GM23338 (cell line): ENCODE data around the gene MORC4.

ENCODE experiments used
- CREB1 ChIP-seq: fragments of 250-450 bp; sonication (Bioruptor Pico); IDR thresholded peaks from 2 replicates; pipeline ENCODE4 v1.5.0; 2020; ENCODE audit warnings: low read depth, mild to moderate bottlenecking, moderate library complexity
- CTCF ChIP-seq, 2 experiments: fragments of 200-600 bp in 1 of 2; sonication (generic) in 1 of 2; conservative IDR thresholded peaks; 2 replicates each; pipeline versions ENCODE4 v1.5.1 to v1.6.1; 2016 to 2017; ENCODE audit warnings: antibody characterized with exemption in 2 of 2, low read depth in 2 of 2, mild to moderate bottlenecking in 2 of 2, moderate library complexity in 1 of 2
- EZH2 ChIP-seq: fragments of 200-600 bp; sonication (generic); IDR thresholded peaks from one replicate; pipeline ENCODE4 v1.8.0; 2017; ENCODE audit warnings: antibody characterized with exemption, mild to moderate bottlenecking, low read depth; ENCODE audit not compliant: unreplicated experiment
- EZH2phosphoT487 ChIP-seq: fragments of 200-600 bp; sonication (generic); IDR thresholded peaks from one replicate; pipeline ENCODE4 v1.8.1; 2018; ENCODE audit warnings: antibody characterized with exemption; ENCODE audit not compliant: unreplicated experiment
- JUNB ChIP-seq: IDR thresholded peaks from one replicate; pipeline ENCODE4 v1.6.1; 2016; ENCODE audit warnings: antibody characterized with exemption; ENCODE audit not compliant: unreplicated experiment
- NANOG ChIP-seq: IDR thresholded peaks from 2 replicates; pipeline ENCODE4 v1.6.1; 2016; ENCODE audit warnings: antibody characterized with exemption, borderline replicate concordance
- POLR2AphosphoS5 ChIP-seq: IDR thresholded peaks from 2 replicates; pipeline ENCODE4 v1.6.1; 2016; ENCODE audit warnings: antibody characterized with exemption, low read depth
- REST ChIP-seq: IDR thresholded peaks from one replicate; pipeline ENCODE4 v1.6.1; 2018; ENCODE audit warnings: antibody characterized with exemption; ENCODE audit not compliant: unreplicated experiment
- STAT1 ChIP-seq: IDR thresholded peaks from one replicate; pipeline ENCODE4 v1.6.1; 2016; ENCODE audit warnings: antibody characterized with exemption; ENCODE audit not compliant: unreplicated experiment
- ZNF331 ChIP-seq: fragments of 250-450 bp; sonication (Bioruptor Pico); IDR thresholded peaks from 2 replicates; pipeline ENCODE4 v1.5.0; 2020; ENCODE audit warnings: low read depth, mild to moderate bottlenecking, moderate library complexity

- TF ChIP-seq CTCF (conservative IDR thresholded peaks at IDR 0.05; ENCODE audit: low read depth in 2 of 2) (no peak), POLR2AphosphoS5 (no peak), EZH2 (no peak), CREB1 (CRISPR knock-in tag) (no peak), REST (no peak), EZH2phosphoT487 (no peak), JUNB (no peak), NANOG (no peak), ZNF331 (CRISPR knock-in tag) (no peak), STAT1 (no peak)
These were observed 42.2 kb downstream of the MORC4 start for GRCh38 chrX:106957856-106958255.
